Measurements from ENCODE around the gene NR3C2. TPM values are rescaled to one million over a fixed set of nuclear protein-coding genes. Genes with fewer than 3 reads are reported as not detected.

The NR3C2 gene
- total and polyA plus RNA-seq, 2 of the 4 experiments (the other 2 are of a cell fraction) = 1.1 to 2.3 TPM

DNA sequence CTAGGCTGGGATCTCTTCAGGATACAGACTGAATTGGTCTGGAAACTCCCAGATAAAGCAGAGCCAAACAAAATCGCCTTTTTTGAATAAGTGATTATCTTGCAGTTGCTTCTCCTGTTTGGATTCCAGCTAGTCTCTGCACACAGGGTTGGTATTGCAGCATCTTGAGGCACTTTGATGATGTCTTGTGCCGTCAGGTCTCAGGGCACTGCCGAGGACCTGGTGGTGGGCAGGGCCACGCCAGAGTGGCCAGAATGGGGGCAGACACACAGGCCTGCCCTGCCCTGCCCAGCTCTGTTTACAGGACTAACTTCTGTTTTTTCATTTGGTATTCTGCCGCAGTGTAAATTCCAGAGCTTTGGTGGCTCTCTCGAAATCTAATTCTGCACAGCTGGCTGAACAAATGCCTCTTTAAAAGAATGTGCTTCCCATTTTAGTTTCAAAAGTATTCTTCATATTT is 276.1 kb downstream of the NR3C2 start:
- Histone ChIP-seq H4K5ac (ENCODE audit: low read depth, low read length) (no peak overlapping the region), H3K14ac (replicated peaks; ENCODE audit: low read depth, low read length) (no peak overlapping the region), H3K23ac (ENCODE audit: low read depth, low read length) (no peak overlapping the region), H2AFZ (replicated peaks; ENCODE audit: low read length, poor library complexity) (no peak overlapping the region), H3K9ac (ENCODE audit: low read depth, low read length) (no peak overlapping the region), H4K8ac (ENCODE audit: low read depth in 2 of 2, low read length in 2 of 2) (no peak overlapping the region), H2BK20ac (ENCODE audit: low read depth, low read length) (no peak overlapping the region), H3K9me3 (ENCODE audit: control insufficient read depth, insufficient read depth, low read length) (no peaks in the 10 kb centered on the region), H3K4me3 (ENCODE audit: insufficient read depth, low read depth, low read length) (no peak overlapping the region), H2BK5ac (ENCODE audit: low read depth, low read length, poor library complexity, severe bottlenecking) (no peak overlapping the region), H4K91ac (ENCODE audit: insufficient read depth, low read depth, low read length) (no peak overlapping the region), H3K18ac (ENCODE audit: low read depth, low read length) (no peak overlapping the region), H3K4ac (ENCODE audit: low read depth, low read length) (no peak overlapping the region), H3K56ac (ENCODE audit: extremely low read depth, insufficient read depth, low read length) (no peak overlapping the region), H3K4me2 (ENCODE audit: low read depth, low read length) (no peak overlapping the region), H3K9me1 (ENCODE audit: insufficient read depth, low read length) (no peaks in the 10 kb centered on the region), H3K27me3 (ENCODE audit: control insufficient read depth, insufficient read depth, low read length) (no peaks in the 10 kb centered on the region; the same call in 1 of the 2 replicates), H3K27ac (ENCODE audit: insufficient read depth, low read length) (no peak overlapping the region), H3K36me3 (ENCODE audit: control insufficient read depth, insufficient read depth, low read length) (no peaks in the 10 kb centered on the region), H3K79me1 (ENCODE audit: low read depth in 1 of 2, low read length in 2 of 2) (no peaks in the 10 kb centered on the region), H2BK15ac (ENCODE audit: low read depth, low read length) (no peak overlapping the region), H3K4me1 (ENCODE audit: control insufficient read depth, insufficient read depth, low read length) (no peaks in the 10 kb centered on the region), H2AK9ac (replicated peaks; ENCODE audit: low read depth, low read length, poor library complexity) (no peak overlapping the region), H2BK120ac (ENCODE audit: low read depth, low read length) (no peak overlapping the region), H2AK5ac (ENCODE audit: low read depth, low read length) (no peak overlapping the region), H4K20me1 (ENCODE audit: insufficient read depth, low read length) (no peaks in the 10 kb centered on the region)
- in situ Hi-C loops (cut with MboI; ENCODE audit: low sequenced_read_pairs) (no loop called here), dilution Hi-C loops (cut with HindIII; ENCODE audit: low sequenced_read_pairs, unreplicated experiment) (no loop called here), intact Hi-C loops (cut with micrococcal nuclease) (no loop called here)
- WGBS, 2 experiments (ENCODE audit: extremely low coverage in 2 of 2, insufficient read length in 1 of 2) = 81% methylated on average over 3 of the region's 6 CpGs; no CpG with 5 or more reads in 1 of the 2 experiments
- no peak for TF ChIP-seq BHLHE40 (IDR thresholded peaks at IDR 0.05; ENCODE audit: low read depth, low read length)
- ChIA-PET POLR2A (ENCODE audit: unreplicated experiment) (no interaction called here), CTCF (no interaction called here)
- DNase-seq (no peak), ATAC-seq (ENCODE audit: low read depth) (no peak)
- no TSS peak for BruUV-seq (replicated peaks)

Data from IMR-90 (cell line).